Thyroid gland (tissue), 4 donors: Measurements from ENCODE around the gene EPHA8. TPM values are rescaled to one million over a fixed set of nuclear protein-coding genes. Genes with fewer than 3 reads are reported as not detected.

Source experiments
- DNase-seq, 2 donors: peaks; one replicate each; pipeline ENCODE4 v3.0.0-alpha.2; 2019
- H3K27ac ChIP-seq, 3 donors: fragments of 200-600 bp; sonication (generic); 1 replicate in 2 of 3; 2 replicates in 1 of 3; pipeline ENCODE4 v1.5.1; 2016 to 2019; ENCODE audit warnings: mild to moderate bottlenecking in 1 of 3, moderate library complexity in 1 of 3
- H3K27me3 ChIP-seq: fragments of 200-600 bp; sonication (generic); one replicate; pipeline ENCODE4 v1.5.1; 2019
- H3K36me3 ChIP-seq, 2 donors: fragments of 200-600 bp; sonication (generic); one replicate each; pipeline ENCODE4 v1.5.1; 2016 to 2019
- H3K4me1 ChIP-seq, 2 donors: fragments of 200-600 bp; sonication (generic); one replicate each; pipeline ENCODE4 v1.5.1; 2017 to 2019
- H3K4me3 ChIP-seq, 3 donors: fragments of 200-600 bp; sonication (generic); replicated peaks in 1 of 3; 1 replicate in 2 of 3; 2 replicates in 1 of 3; pipeline ENCODE4 v1.5.1; 2016; ENCODE audit warnings: mild to moderate bottlenecking in 1 of 3
- H3K9me3 ChIP-seq: fragments of 200-600 bp; sonication (generic); one replicate; pipeline ENCODE4 v1.5.1; 2017
- POLR2A ChIP-seq, 2 donors: fragments of 450-650 bp; IDR thresholded peaks; one replicate each; pipeline ENCODE4 v1.6.1; 2017; ENCODE audit warnings: antibody characterized with exemption in 2 of 2, mild to moderate bottlenecking in 2 of 2, moderate library complexity in 1 of 2
- WGBS, 2 donors: methylation state at CpG; one replicate each; pipeline ENCODE4 v1.1.5; 2017; 5-methylcytosine and 5-hydroxymethylcytosine counted together
- intact Hi-C: fragments of 100-400 bp; cut with DNase I; formaldehyde crosslinking; loops from one replicate; pipeline ENCODE4 v1.15.1; 2023
- total RNA-seq, 4 donors: library from RNA; depleted of rRNA; stranded (reverse); fragments of >200 nt; gene quantifications; one replicate each; pipeline ENCODE4 v1.2.3, GENCODE V29; 2016
- TF ChIP-seq, protein P1 (sequence below), 6 experiments: fragments of 200-600 bp in 3 of 6; fragments of 450-650 bp in 3 of 6; sonication (generic) in 3 of 6; IDR thresholded peaks; one replicate each; pipeline ENCODE4 v1.5.1; 2016 to 2019; ENCODE audit warnings: antibody characterized with exemption in 6 of 6, mild to moderate bottlenecking in 2 of 6, inconsistent platforms in 1 of 6, moderate library complexity in 1 of 6

Gene EPHA8
- total RNA-seq, 4 donors from 2014 or later: not detected

DNA sequence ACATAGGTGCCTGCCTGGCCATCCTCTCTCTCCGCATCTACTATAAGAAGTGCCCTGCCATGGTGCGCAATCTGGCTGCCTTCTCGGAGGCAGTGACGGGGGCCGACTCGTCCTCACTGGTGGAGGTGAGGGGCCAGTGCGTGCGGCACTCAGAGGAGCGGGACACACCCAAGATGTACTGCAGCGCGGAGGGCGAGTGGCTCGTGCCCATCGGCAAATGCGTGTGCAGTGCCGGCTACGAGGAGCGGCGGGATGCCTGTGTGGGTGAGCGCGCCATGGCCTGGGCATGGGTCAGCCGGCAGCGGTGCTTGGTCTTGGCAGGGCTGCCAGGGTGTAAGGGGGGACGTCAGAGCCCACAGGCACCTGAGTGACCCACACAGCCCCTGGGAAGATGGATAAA, 13.3 kb downstream of the EPHA8 start:
- WGBS, 2 donors: 92 to 94% methylated on average over 23 to 24 of the region's 24 CpGs
- intact Hi-C loops: no loop called here
- H3K9me3 ChIP-seq: no peaks in the 10 kb centered on the region

DNA sequence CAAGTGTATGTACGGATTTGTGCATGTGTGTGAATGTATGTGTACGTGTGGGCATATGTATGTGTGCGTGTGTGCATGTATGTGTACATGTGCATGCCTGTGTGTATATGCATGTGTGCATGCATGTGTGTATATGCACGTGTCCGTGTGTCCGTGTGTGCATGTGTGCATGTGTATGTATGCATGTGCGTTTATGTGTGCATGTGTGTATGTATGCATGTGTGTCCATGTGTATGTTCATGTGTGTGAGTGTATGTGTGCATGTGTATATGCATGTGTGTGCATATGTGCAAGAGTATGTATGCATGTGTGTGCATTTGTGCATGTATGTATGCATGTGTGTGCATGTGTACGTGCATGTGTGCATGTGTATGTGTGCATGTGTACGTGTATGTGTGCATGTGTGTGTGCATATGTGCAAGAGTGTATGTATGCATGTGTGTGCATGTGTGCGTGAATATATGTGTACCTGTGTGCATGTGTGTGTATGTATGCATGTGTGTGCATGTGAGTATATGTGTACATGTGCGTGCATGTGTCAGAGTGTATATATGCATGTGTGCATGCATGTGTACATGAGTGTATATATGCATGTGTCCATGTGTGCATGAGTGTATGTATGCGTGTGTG, 15.6 kb downstream of the EPHA8 start:
- DNase-seq: no peak
- Histone ChIP-seq H3K4me1 (no peaks in the 10 kb centered on the region), H3K4me3 (no peak overlapping the region), H3K27ac (no peak overlapping the region), H3K9me3 (no peaks in the 10 kb centered on the region), H3K36me3 (no peaks in the 10 kb centered on the region), H3K27me3 (no peaks in the 10 kb centered on the region)
- intact Hi-C loops: no loop called here
- WGBS, 2 donors: 95 to 96% methylated on average over 12 of the region's 12 CpGs
- TF ChIP-seq POLR2A (IDR thresholded peaks at IDR 0.05): no peak
- TF ChIP-seq, protein P1, sequence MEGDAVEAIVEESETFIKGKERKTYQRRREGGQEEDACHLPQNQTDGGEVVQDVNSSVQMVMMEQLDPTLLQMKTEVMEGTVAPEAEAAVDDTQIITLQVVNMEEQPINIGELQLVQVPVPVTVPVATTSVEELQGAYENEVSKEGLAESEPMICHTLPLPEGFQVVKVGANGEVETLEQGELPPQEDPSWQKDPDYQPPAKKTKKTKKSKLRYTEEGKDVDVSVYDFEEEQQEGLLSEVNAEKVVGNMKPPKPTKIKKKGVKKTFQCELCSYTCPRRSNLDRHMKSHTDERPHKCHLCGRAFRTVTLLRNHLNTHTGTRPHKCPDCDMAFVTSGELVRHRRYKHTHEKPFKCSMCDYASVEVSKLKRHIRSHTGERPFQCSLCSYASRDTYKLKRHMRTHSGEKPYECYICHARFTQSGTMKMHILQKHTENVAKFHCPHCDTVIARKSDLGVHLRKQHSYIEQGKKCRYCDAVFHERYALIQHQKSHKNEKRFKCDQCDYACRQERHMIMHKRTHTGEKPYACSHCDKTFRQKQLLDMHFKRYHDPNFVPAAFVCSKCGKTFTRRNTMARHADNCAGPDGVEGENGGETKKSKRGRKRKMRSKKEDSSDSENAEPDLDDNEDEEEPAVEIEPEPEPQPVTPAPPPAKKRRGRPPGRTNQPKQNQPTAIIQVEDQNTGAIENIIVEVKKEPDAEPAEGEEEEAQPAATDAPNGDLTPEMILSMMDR (IDR thresholded peaks at IDR 0.05): no peak

More for the DNA sequence above, 13.3 kb downstream of the EPHA8 start:
- Histone ChIP-seq H3K27me3 (no peaks in the 10 kb centered on the region), H3K36me3 (no peaks in the 10 kb centered on the region), H3K27ac (no peak overlapping the region), H3K4me1 (no peaks in the 10 kb centered on the region), H3K4me3 (no peak overlapping the region)
- no peak for DNase-seq
- TF ChIP-seq, protein P1 (IDR thresholded peaks at IDR 0.05): no peak
- TF ChIP-seq POLR2A (IDR thresholded peaks at IDR 0.05): no peak

- no peak for TF ChIP-seq POLR2A (IDR thresholded peaks at IDR 0.05)
- TF ChIP-seq, protein P1 (IDR thresholded peaks at IDR 0.05): no peak
- no peaks in the 10 kb centered on the region for H3K9me3 ChIP-seq
- H3K27me3 ChIP-seq: no peaks in the 10 kb centered on the region
- no peaks in the 10 kb centered on the region for H3K4me1 ChIP-seq
- no peak overlapping the region for H3K4me3 ChIP-seq
- H3K27ac ChIP-seq: no peak overlapping the region
- H3K36me3 ChIP-seq: no peaks in the 10 kb centered on the region
- no peak for DNase-seq
- 36 to 52% methylated on average over 6 to 7 of the region's 7 CpGs for WGBS, 2 donors
- intact Hi-C loops: no loop called here
Observed at GRCh38 chr1:22579541-22580155, 16.4 kb downstream of the EPHA8 start.

DNA sequence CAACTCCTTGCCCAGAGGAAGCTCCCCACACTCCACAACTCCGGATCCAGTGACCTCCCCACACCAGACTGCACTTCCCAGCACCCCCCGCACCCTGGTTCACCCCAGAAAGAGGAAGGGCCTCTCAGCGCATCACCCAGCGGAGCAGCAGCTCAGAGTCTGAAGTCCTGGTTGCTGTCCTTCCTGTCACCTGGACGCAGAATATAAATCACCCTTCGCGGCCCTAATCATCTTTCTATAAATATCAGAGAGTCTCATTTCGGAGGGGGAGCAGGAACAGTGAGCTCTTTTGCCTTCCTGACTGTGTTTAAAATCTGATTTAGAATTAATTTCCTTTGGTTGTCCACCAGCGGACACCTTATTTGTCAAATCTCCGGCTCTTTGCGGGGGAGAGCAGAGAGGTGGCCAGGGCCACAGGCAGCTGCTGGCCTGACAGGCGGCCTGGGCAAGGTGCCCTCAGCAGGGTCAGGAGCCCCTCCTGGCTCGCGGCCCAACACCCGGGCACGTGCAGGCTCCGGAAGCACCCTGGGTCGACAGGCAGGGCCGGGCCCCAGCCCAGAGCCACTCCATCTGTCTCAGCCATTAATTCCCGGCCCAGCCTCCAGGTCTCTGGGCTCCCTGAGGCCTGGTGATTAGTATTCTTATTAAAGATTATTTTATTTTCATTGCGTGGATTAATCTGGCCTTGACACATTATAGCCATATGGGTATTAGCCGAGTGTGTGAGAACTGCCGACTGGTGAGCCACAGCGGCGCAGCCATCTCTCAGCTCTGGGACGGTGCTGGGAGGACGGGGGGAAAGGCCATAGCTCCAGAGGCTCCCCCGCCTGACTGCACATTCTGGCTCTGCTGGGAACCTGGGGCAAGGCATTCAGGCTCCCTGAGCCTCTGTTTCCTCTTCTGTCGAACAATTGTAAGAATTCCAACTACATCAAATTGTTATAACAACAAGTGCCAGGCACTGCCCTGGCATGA, 19.7 kb downstream of the EPHA8 start:
- Histone ChIP-seq H3K4me1 (no peaks in the 10 kb centered on the region), H3K4me3 (no peak overlapping the region), H3K36me3 (no peaks in the 10 kb centered on the region), H3K27ac (no peak overlapping the region), H3K27me3 (no peaks in the 10 kb centered on the region), H3K9me3 (no peaks in the 10 kb centered on the region)
- intact Hi-C loops: no loop called here
- DNase-seq: peak in 1 of 2 donors; percentile 4
- TF ChIP-seq, protein P1 (IDR thresholded peaks at IDR 0.05): no peak
- no peak for TF ChIP-seq POLR2A (IDR thresholded peaks at IDR 0.05)
- 72 to 79% methylated on average over 27 to 29 of the region's 29 CpGs for WGBS, 2 donors
